ENCODE data around the gene KCNQ1OT1. TPM values are rescaled to one million over a fixed set of nuclear protein-coding genes. Genes with fewer than 3 reads are reported as not detected.

Gene KCNQ1OT1
- total and polyA plus RNA-seq, 9 of the 15 experiments (the other 6 are each of a cell fraction or from before 2014, with no cell fraction given) = 0.04 to 2.3 (median 0.74) TPM

GRCh38 chr11:2575591-2576051, 124.2 kb downstream of the KCNQ1OT1 start:
- H3K27ac ChIP-seq (ENCODE audit: extremely low read depth, low read depth, low read length) = no peak overlapping the region
- FAIRE-seq = no peak

More at GRCh38 chr11:2575591-2576051, 124.2 kb downstream of the KCNQ1OT1 start:
- Histone ChIP-seq H4K20me1 (replicated peaks; ENCODE audit: control insufficient read depth, insufficient read depth, low read length) (peaks cover 4% of the 10 kb centered on the region; the same call in 1 of the 2 replicates), H3K9me3 (replicated peaks; ENCODE audit: control insufficient read depth, insufficient read depth, low read depth, low read length) (no peaks in the 10 kb centered on the region), H3K4me3 (no peak overlapping the region), H3K4me1 (replicated peaks in 1 of 2; ENCODE audit: control insufficient read depth in 2 of 2, insufficient read depth in 2 of 2, low read length in 2 of 2) (peaks cover 0 to 72% of the 10 kb centered on the region in 2 experiments; a peak in 2 of 5 replicates), H3K79me2 (ENCODE audit: control insufficient read depth, insufficient read depth, low read length) (no peaks in the 10 kb centered on the region), H3K4me2 (ENCODE audit: insufficient read depth, low read length) (no peak overlapping the region), H3K36me3 (ENCODE audit: control insufficient read depth, insufficient read depth, low read length) (no peaks in the 10 kb centered on the region), H2AFZ (ENCODE audit: low read depth, low read length) (no peak overlapping the region), H3K9ac (ENCODE audit: insufficient read depth in 1 of 2, low read depth in 2 of 2, low read length in 2 of 2) (no peak overlapping the region; a peak in 1 of 4 replicates), H3K9me1 (ENCODE audit: control insufficient read depth, insufficient read depth, low read length) (no peaks in the 10 kb centered on the region), H3K27me3 (ENCODE audit: control insufficient read depth in 2 of 2, insufficient read depth in 2 of 2, low read length in 2 of 2) (peaks cover 0 to 24% of the 10 kb centered on the region in 2 experiments; a peak in 3 of 5 replicates)
- DNase-seq (ENCODE audit: extremely low read depth in 1 of 4, low spot score in 3 of 4) (no peak), ATAC-seq (no peak)
- POLR2A ChIA-PET = interaction anchor here (0.6 to 1.4 kb wide), 5 partner anchors 10 to 315 kb away, joined by 3 to 4 read pairs (median 3); no protein-coding TSS in a partner anchor
- CTCF ChIA-PET (ENCODE audit: low intra/inter-chr PET ratio) = no interaction called here
- no TSS peak for BruUV-seq (replicated peaks)
- intact Hi-C loops (cut with micrococcal nuclease) = no loop called here
- in situ Hi-C loops (cut with MboI) = no loop called here
- TF ChIP-seq CBX1 (IDR thresholded peaks at IDR 0.05; ENCODE audit: low read depth) (no peak), RBFOX2 (IDR thresholded peaks at IDR 0.05; ENCODE audit: low read depth, low read length) (no peak), NCOA2 (IDR thresholded peaks at IDR 0.05; ENCODE audit: partially characterized antibody in 2 of 2) (no peak), FOS (IDR thresholded peaks at IDR 0.05; ENCODE audit: extremely low read depth, insufficient read length) (no peak), SMC3 (conservative IDR thresholded peaks at IDR 0.05; ENCODE audit: insufficient read depth, low read depth, low read length) (no peak), HMGN3 (IDR thresholded peaks at IDR 0.05; ENCODE audit: borderline replicate concordance, extremely low read depth, insufficient read length, low read depth, low read length) (no peak), HMG20B (CRISPR knock-in tag; IDR thresholded peaks at IDR 0.05) (no peak), REST (IDR thresholded peaks at IDR 0.05; ENCODE audit: borderline replicate concordance) (no peak), REST (CRISPR knock-in tag; IDR thresholded peaks at IDR 0.05; ENCODE audit: low read depth) (no peak), CHD2 (IDR thresholded peaks at IDR 0.05; ENCODE audit: low read depth, low read length) (no peak), PHF21A (IDR thresholded peaks at IDR 0.05; ENCODE audit: borderline replicate concordance, low read depth) (no peak), ZC3H8 (IDR thresholded peaks at IDR 0.05) (no peak)
- 48% methylated on average over 12 of the region's 17 CpGs for WGBS (ENCODE audit: insufficient coverage, low coverage, missing lambda C conversion rate)
